Osteocyte (in vitro differentiated cells): ENCODE results near the gene CTRL. TPM values are rescaled to one million over a fixed set of nuclear protein-coding genes. Genes with fewer than 3 reads are reported as not detected.

Experiments used
- DNase-seq: peaks from one replicate; pipeline ENCODE4 v3.0.0; 2021; ENCODE audit warnings: mixed read lengths; ENCODE audit not compliant: unreplicated experiment; ENCODE audit errors: extremely low spot score
- H3K27ac Mint-ChIP-seq: one replicate; pipeline ENCODE4 v1.8.0; 2021; ENCODE audit warnings: mild to moderate bottlenecking, mixed read lengths; ENCODE audit not compliant: unreplicated experiment
- H3K27me3 Mint-ChIP-seq: one replicate; pipeline ENCODE4 v1.8.0; 2021; ENCODE audit warnings: mixed read lengths; ENCODE audit not compliant: unreplicated experiment
- H3K36me3 Mint-ChIP-seq: one replicate; pipeline ENCODE4 v1.8.0; 2021; ENCODE audit warnings: mixed read lengths; ENCODE audit not compliant: unreplicated experiment
- H3K4me1 Mint-ChIP-seq: one replicate; pipeline ENCODE4 v1.8.0; 2021; ENCODE audit warnings: mixed read lengths; ENCODE audit not compliant: unreplicated experiment
- H3K4me3 Mint-ChIP-seq: one replicate; pipeline ENCODE4 v1.8.0; 2021; ENCODE audit warnings: mild to moderate bottlenecking, moderate library complexity, mixed read lengths; ENCODE audit not compliant: unreplicated experiment
- H3K9me3 Mint-ChIP-seq: one replicate; pipeline ENCODE4 v1.8.0; 2021; ENCODE audit warnings: mixed read lengths; ENCODE audit not compliant: unreplicated experiment
- CTCF ChIP-seq: fragments of 200-600 bp; sonication (generic); IDR thresholded peaks from 2 replicates; pipeline ENCODE4 v1.5.0; 2021; ENCODE audit warnings: antibody characterized with exemption, mild to moderate bottlenecking, moderate library complexity
- total RNA-seq: library from RNA; stranded (reverse); gene quantifications from 2 replicates; pipeline ENCODE4 v1.2.1, GENCODE V29; 2021

CTRL gene
- total RNA-seq, 1 donor from 2014 or later = 0.91 TPM

GRCh38 chr16:67883146-67883871 is 48.4 kb downstream of the CTRL start:
- no peaks in the 10 kb centered on the region for H3K9me3 Mint-ChIP-seq
- H3K27ac Mint-ChIP-seq = peak overlapping the region; percentile 13
- DNase-seq = no peak
- no peak overlapping the region for H3K4me3 Mint-ChIP-seq
- H3K4me1 Mint-ChIP-seq = peaks cover 9% of the 10 kb centered on the region
- TF ChIP-seq CTCF = no peak
- H3K27me3 Mint-ChIP-seq = no peaks in the 10 kb centered on the region
- peaks cover 29% of the 10 kb centered on the region for H3K36me3 Mint-ChIP-seq

- H3K36me3 Mint-ChIP-seq = peaks cover 34% of the 10 kb centered on the region
- no peak overlapping the region for H3K27ac Mint-ChIP-seq
- H3K9me3 Mint-ChIP-seq = no peaks in the 10 kb centered on the region
- peaks cover 9% of the 10 kb centered on the region for H3K4me1 Mint-ChIP-seq
- no peak for DNase-seq
- no peak for TF ChIP-seq CTCF
- no peaks in the 10 kb centered on the region for H3K27me3 Mint-ChIP-seq
- no peak overlapping the region for H3K4me3 Mint-ChIP-seq
Measured at GRCh38 chr16:67882374-67883145, 49.1 kb downstream of the CTRL start.

GRCh38 chr16:67881621-67882161 is 50.0 kb downstream of the CTRL start:
- Mint-ChIP-seq H3K36me3 (peaks cover 37% of the 10 kb centered on the region), H3K27me3 (no peaks in the 10 kb centered on the region), H3K4me1 (peaks cover 9% of the 10 kb centered on the region), H3K9me3 (no peaks in the 10 kb centered on the region), H3K27ac (no peak overlapping the region), H3K4me3 (no peak overlapping the region)
- no peak for DNase-seq
- no peak for TF ChIP-seq CTCF

- no peak for DNase-seq
- Mint-ChIP-seq H3K27me3 (no peaks in the 10 kb centered on the region), H3K4me1 (peaks cover 9% of the 10 kb centered on the region), H3K4me3 (no peak overlapping the region), H3K9me3 (no peaks in the 10 kb centered on the region), H3K27ac (no peak overlapping the region), H3K36me3 (peaks cover 35% of the 10 kb centered on the region)
- no peak for TF ChIP-seq CTCF
Measured at GRCh38 chr16:67880584-67880983, 51.1 kb downstream of the CTRL start.

GRCh38 chr16:67879936-67880335 is 51.7 kb downstream of the CTRL start:
- Mint-ChIP-seq H3K4me3 (no peak overlapping the region), H3K27ac (no peak overlapping the region), H3K36me3 (peaks cover 35% of the 10 kb centered on the region), H3K4me1 (peaks cover 16% of the 10 kb centered on the region), H3K27me3 (no peaks in the 10 kb centered on the region), H3K9me3 (no peaks in the 10 kb centered on the region)
- DNase-seq = no peak
- TF ChIP-seq CTCF = no peak
